Calu3 (cell line): ENCODE data around the gene CRYBG1. TPM values are rescaled to one million over a fixed set of nuclear protein-coding genes. Genes with fewer than 3 reads are reported as not detected.
A peak's percentile ranks its signal among the peaks of the same experiment; 100 is the strongest.
"Not testable (repeated sequence)": the region's sequence is repeated elsewhere in the genome, so short reads cannot be mapped to it uniquely, and the experiment has no call there.

Experiments used
- BruUV-seq: library from RNA; stranded (reverse); fragments of 400-500 nt; replicated peaks from 2 replicates; lab custom pipeline; 2021; lab: Mats Ljungman, UMichigan
- CTCF ChIA-PET: fragments of 300-600 bp; sonication (Branson Sonifier 250); formaldehyde crosslinking; loops from one replicate; lab custom pipeline; 2022; ENCODE audit warnings: antibody characterized with exemption; lab: Charles Lee
- DNase-seq: peaks from one replicate; pipeline ENCODE4 v3.0.0; 2022
- H3K27ac Mint-ChIP-seq: one replicate; pipeline ENCODE4 v1.8.0; 2022; ENCODE audit warnings: mixed read lengths; ENCODE audit not compliant: unreplicated experiment
- H3K27me3 Mint-ChIP-seq: one replicate; pipeline ENCODE4 v1.8.0; 2022; ENCODE audit warnings: mixed read lengths; ENCODE audit not compliant: unreplicated experiment
- H3K36me3 Mint-ChIP-seq: one replicate; pipeline ENCODE4 v1.8.0; 2022; ENCODE audit warnings: mild to moderate bottlenecking, moderate library complexity, mixed read lengths; ENCODE audit not compliant: insufficient read depth, unreplicated experiment
- H3K4me1 Mint-ChIP-seq: one replicate; pipeline ENCODE4 v1.8.0; 2022; ENCODE audit warnings: mild to moderate bottlenecking, low read depth, mixed read lengths; ENCODE audit not compliant: unreplicated experiment
- H3K4me3 Mint-ChIP-seq: one replicate; pipeline ENCODE4 v1.8.0; 2022; ENCODE audit warnings: mild to moderate bottlenecking, low read depth, moderate library complexity, mixed read lengths; ENCODE audit not compliant: unreplicated experiment
- H3K9me3 Mint-ChIP-seq: one replicate; pipeline ENCODE4 v1.8.0; 2022; ENCODE audit warnings: low read depth, mixed read lengths; ENCODE audit not compliant: unreplicated experiment
- intact Hi-C: fragments of 100-400 bp; cut with micrococcal nuclease; formaldehyde crosslinking; loops from one replicate; pipeline ENCODE4 v1.10.0; 2022; ENCODE audit not compliant: unreplicated experiment
- total RNA-seq: library from RNA; stranded (reverse); gene quantifications from 2 replicates; pipeline ENCODE4 v1.2.3, GENCODE V29; 2022
- TF ChIP-seq, protein P1 (sequence below): fragments of 200-600 bp; IDR thresholded peaks from one replicate; pipeline ENCODE4 v1.8.0; 2022; ENCODE audit warnings: antibody characterized with exemption; ENCODE audit not compliant: unreplicated experiment

CRYBG1 gene
- total RNA-seq, 1 experiment from 2014 or later: 40.7 TPM

DNA sequence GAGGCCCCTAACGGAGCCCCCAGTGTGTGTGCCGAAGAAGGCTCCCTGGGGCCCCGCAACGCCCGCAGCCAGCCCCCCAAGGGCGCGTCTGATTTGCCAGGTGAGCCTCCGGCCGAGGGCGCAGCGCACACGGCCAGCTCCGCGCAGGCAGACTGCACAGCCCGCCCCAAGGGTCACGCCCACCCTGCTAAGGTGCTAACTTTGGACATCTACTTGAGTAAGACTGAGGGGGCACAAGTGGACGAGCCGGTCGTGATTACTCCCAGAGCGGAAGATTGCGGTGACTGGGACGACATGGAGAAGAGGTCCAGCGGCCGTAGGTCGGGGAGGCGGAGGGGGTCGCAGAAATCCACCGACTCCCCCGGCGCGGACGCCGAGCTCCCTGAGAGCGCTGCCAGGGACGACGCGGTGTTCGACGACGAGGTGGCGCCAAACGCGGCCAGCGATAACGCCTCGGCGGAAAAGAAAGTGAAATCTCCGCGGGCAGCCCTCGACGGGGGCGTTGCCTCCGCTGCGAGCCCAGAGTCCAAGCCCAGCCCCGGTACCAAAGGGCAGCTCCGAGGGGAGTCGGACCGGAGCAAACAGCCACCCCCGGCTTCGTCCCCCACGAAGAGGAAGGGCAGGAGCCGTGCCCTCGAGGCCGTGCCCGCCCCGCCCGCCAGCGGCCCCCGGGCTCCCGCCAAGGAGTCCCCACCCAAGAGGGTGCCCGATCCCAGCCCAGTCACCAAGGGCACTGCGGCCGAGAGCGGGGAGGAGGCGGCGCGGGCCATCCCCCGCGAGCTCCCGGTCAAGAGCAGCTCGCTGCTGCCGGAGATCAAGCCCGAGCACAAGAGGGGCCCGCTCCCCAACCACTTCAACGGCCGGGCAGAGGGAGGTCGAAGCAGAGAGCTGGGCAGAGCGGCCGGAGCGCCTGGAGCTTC is 151.8 kb downstream of the CRYBG1 start:
- BruUV-seq: no TSS peak
- Mint-ChIP-seq H3K9me3 (no peaks in the 10 kb centered on the region), H3K4me1 (peaks cover 11% of the 10 kb centered on the region), H3K36me3 (peaks cover 60% of the 10 kb centered on the region), H3K27me3 (no peaks in the 10 kb centered on the region), H3K27ac (peak overlapping the region; percentile 73), H3K4me3 (peak overlapping the region; percentile 89)
- peak; percentile 83 for DNase-seq
- intact Hi-C loops: no loop called here
- CTCF ChIA-PET: interaction anchor here (0.9 to 2.0 kb wide), 6 partner anchors 11 to 65 kb away, joined by 3 to 12 read pairs (median 4); no protein-coding TSS in a partner anchor
- TF ChIP-seq, protein P1, sequence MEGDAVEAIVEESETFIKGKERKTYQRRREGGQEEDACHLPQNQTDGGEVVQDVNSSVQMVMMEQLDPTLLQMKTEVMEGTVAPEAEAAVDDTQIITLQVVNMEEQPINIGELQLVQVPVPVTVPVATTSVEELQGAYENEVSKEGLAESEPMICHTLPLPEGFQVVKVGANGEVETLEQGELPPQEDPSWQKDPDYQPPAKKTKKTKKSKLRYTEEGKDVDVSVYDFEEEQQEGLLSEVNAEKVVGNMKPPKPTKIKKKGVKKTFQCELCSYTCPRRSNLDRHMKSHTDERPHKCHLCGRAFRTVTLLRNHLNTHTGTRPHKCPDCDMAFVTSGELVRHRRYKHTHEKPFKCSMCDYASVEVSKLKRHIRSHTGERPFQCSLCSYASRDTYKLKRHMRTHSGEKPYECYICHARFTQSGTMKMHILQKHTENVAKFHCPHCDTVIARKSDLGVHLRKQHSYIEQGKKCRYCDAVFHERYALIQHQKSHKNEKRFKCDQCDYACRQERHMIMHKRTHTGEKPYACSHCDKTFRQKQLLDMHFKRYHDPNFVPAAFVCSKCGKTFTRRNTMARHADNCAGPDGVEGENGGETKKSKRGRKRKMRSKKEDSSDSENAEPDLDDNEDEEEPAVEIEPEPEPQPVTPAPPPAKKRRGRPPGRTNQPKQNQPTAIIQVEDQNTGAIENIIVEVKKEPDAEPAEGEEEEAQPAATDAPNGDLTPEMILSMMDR: no peak

DNA sequence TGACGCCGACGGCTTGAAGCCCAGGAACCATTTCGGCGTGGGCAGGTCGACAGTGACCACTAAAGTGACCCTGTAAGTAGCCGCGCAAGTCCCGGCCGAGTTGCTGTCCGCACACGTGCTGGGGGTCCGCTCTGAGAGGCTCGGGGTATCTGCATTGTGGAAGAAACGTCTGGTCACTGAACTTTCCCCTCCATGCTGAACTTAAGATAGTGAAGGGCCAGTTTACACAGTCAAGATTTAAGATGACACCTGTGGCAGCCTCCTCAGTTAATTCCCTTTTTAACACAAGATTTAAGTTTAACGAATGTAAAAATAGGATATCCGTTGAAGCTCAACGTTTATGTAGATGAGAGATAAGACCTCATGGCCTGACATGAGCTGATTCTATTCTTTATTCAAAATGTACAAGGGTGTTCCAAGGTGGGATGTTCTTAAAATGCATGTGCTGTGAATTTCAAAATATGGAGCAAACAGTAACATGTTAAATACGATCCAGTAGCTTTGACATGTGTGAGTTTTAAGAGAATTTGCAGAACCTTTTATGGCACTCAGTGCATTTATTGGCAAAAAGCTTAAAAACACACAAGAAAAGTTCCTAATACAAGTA is 152.6 kb downstream of the CRYBG1 start:
- intact Hi-C loops: no loop called here
- Mint-ChIP-seq H3K27me3 (no peaks in the 10 kb centered on the region), H3K4me1 (peaks cover 18% of the 10 kb centered on the region), H3K4me3 (peak overlapping the region; percentile 89), H3K27ac (peak overlapping the region; percentile 73), H3K36me3 (peaks cover 60% of the 10 kb centered on the region), H3K9me3 (no peaks in the 10 kb centered on the region)
- no TSS peak for BruUV-seq
- TF ChIP-seq, protein P1: no peak
- CTCF ChIA-PET: interaction anchor here (1.9 to 2.0 kb wide), 2 partner anchors 34 to 53 kb away, joined by 6 to 12 read pairs; no protein-coding TSS in a partner anchor
- DNase-seq: no peak

DNA sequence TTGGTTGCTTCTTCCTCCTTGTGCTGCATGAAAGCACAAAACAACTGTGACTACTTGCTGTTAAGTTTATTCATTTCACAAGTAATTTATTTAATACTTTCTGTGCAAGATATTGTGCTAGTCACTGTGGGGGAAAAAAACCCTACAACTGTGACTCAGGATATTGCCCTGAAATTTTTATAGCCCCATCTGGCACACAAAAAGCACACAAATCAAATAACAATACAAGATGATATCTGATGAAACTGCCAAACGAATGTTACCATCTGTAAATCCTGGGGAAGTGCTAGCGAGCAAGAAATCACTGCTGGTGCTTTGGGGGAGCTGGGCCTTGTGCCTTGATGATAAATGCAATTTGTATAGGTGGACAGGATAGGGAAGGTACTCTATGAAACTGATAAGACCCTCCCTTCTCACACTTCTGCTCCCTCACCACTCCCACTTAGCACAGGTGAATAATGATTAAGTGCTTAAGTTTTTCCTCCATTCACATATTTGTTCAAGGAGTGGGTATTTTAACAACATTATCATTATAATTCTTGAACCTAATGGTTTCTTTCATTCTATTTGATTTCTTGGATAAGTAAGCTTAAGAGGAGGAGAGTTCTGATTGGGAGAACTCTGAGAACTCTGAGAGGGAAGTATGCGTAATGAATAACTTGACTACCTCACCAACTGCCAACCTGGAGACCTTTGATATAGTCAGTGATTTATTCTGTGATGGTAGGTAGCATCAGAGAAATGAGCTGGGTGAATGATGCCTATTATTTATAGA is 153.5 kb downstream of the CRYBG1 start:
- H3K4me1 Mint-ChIP-seq: peaks cover 22% of the 10 kb centered on the region
- intact Hi-C loops: loop anchor here (1.0 to 2.0 kb wide), 3 partner anchors 17 to 67 kb away; no protein-coding TSS in a partner anchor
- H3K27me3 Mint-ChIP-seq: no peaks in the 10 kb centered on the region
- peak overlapping the region; percentile 73 for H3K27ac Mint-ChIP-seq
- TF ChIP-seq, protein P1: no peak
- CTCF ChIA-PET: interaction anchor here (1.9 kb wide), 1 partner anchor 33 kb away, joined by 6 read pairs; no protein-coding TSS in a partner anchor
- DNase-seq: peak; percentile 16
- H3K9me3 Mint-ChIP-seq: no peaks in the 10 kb centered on the region
- H3K36me3 Mint-ChIP-seq: peaks cover 60% of the 10 kb centered on the region
- H3K4me3 Mint-ChIP-seq: peak overlapping the region; percentile 89
- BruUV-seq: TSS peak; percentile 82

DNA sequence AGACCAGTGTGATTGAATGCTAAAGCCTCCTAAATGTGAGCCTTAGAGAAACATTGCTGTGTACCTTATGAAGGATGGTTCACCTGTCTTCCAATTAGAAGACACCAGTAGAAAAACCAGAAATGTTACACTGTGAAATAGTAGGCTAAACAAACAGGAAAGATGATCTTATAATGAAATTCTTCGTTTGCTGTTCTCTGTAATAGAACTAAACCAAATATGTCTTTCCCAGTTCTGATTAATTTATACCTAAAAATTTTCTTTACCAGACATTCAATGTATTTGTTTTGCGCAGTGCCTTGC is 154.0 kb downstream of the CRYBG1 start:
- intact Hi-C loops: loop anchor here (1.0 to 2.0 kb wide), 3 partner anchors 16 to 67 kb away; no protein-coding TSS in a partner anchor
- no peak for DNase-seq

DNA sequence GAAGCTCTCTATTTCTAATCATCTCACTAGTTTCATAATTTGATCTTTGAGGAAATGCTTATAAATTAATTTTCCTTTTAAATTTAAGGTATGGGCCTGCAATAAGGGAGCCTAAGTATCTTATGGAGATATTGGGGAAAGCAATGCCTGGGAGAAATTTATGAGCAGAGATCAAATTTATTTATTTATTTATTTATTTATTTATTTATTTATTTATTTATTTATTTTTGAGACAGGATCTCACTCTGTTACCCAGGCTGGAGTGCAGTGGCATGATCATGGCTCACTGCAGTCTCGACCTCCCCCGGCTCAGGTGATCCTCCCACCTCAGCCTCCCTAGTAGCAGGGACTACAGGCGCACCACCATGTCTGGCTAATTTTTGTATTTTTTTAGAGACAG is 155.1 kb downstream of the CRYBG1 start:
- BruUV-seq, DNase-seq, CTCF ChIA-PET, H3K27me3 Mint-ChIP-seq, H3K9me3 Mint-ChIP-seq: not testable (repeated sequence)
- intact Hi-C loops: loop anchor here (2.0 to 5.0 kb wide), 3 partner anchors 15 to 143 kb away; no protein-coding TSS in a partner anchor
- H3K36me3 Mint-ChIP-seq: peaks cover 59% of the 10 kb centered on the region
- H3K4me3 Mint-ChIP-seq: peak overlapping the region; percentile 89
- H3K4me1 Mint-ChIP-seq: peaks cover 38% of the 10 kb centered on the region
- peak overlapping the region; percentile 77 for H3K27ac Mint-ChIP-seq

More for the DNA sequence above, 154.0 kb downstream of the CRYBG1 start:
- TF ChIP-seq, protein P1: no peak
- Mint-ChIP-seq H3K36me3 (peaks cover 60% of the 10 kb centered on the region), H3K27me3 (no peaks in the 10 kb centered on the region), H3K4me3 (peak overlapping the region; percentile 89), H3K9me3 (no peaks in the 10 kb centered on the region), H3K27ac (peak overlapping the region; percentile 73), H3K4me1 (peaks cover 27% of the 10 kb centered on the region)
- TSS peak; percentile 22 for BruUV-seq
- CTCF ChIA-PET: no interaction called here
